ENCODE data around the gene RAB3C. TPM values are rescaled to one million over a fixed set of nuclear protein-coding genes. Genes with fewer than 3 reads are reported as not detected.

The RAB3C gene
- total RNA-seq, 1 donor from 2014 or later: not detected

- no peak overlapping the region for H3K4me3 ChIP-seq (ENCODE audit: low read depth, low read length)
- no peak for FAIRE-seq
These were observed 227.2 kb downstream of the RAB3C start for GRCh38 chr5:58810086-58810485.

GRCh38 chr5:58813855-58814254, 231.0 kb downstream of the RAB3C start:
- DNase-seq (ENCODE audit: low read depth): no peak
- no peak for TF ChIP-seq CTCF (IDR thresholded peaks at IDR 0.05; ENCODE audit: insufficient read depth, low read length, severe bottlenecking)
- no peak overlapping the region for H3K4me3 ChIP-seq (ENCODE audit: low read depth, low read length)
- peaks cover 2% of the 10 kb centered on the region for H3K27me3 ChIP-seq (ENCODE audit: control insufficient read depth, insufficient read depth, low read length)
- FAIRE-seq: no peak
- H3K36me3 ChIP-seq (ENCODE audit: control insufficient read depth, insufficient read depth, low read length): no peaks in the 10 kb centered on the region

More at GRCh38 chr5:58810086-58810485, 227.2 kb downstream of the RAB3C start:
- no peak for DNase-seq (ENCODE audit: low read depth)
- TF ChIP-seq CTCF (IDR thresholded peaks at IDR 0.05; ENCODE audit: insufficient read depth, low read length, severe bottlenecking): no peak
- Histone ChIP-seq H3K27me3 (ENCODE audit: control insufficient read depth, insufficient read depth, low read length) (peaks cover 2% of the 10 kb centered on the region), H3K36me3 (ENCODE audit: control insufficient read depth, insufficient read depth, low read length) (no peaks in the 10 kb centered on the region)

- Histone ChIP-seq H3K27me3 (ENCODE audit: control insufficient read depth, insufficient read depth, low read length) (no peaks in the 10 kb centered on the region), H3K36me3 (ENCODE audit: control insufficient read depth, insufficient read depth, low read length) (no peaks in the 10 kb centered on the region), H3K4me3 (ENCODE audit: low read depth, low read length) (no peak overlapping the region)
- DNase-seq (ENCODE audit: low read depth): no peak
- TF ChIP-seq CTCF (IDR thresholded peaks at IDR 0.05; ENCODE audit: insufficient read depth, low read length, severe bottlenecking): no peak
- FAIRE-seq: no peak
These were observed 233.4 kb downstream of the RAB3C start for GRCh38 chr5:58816181-58816731.

GRCh38 chr5:58818465-58818864, 235.6 kb downstream of the RAB3C start:
- Histone ChIP-seq H3K36me3 (ENCODE audit: control insufficient read depth, insufficient read depth, low read length) (no peaks in the 10 kb centered on the region), H3K27me3 (ENCODE audit: control insufficient read depth, insufficient read depth, low read length) (no peaks in the 10 kb centered on the region), H3K4me3 (ENCODE audit: low read depth, low read length) (no peak overlapping the region)
- TF ChIP-seq CTCF (IDR thresholded peaks at IDR 0.05; ENCODE audit: insufficient read depth, low read length, severe bottlenecking): no peak
- no peak for FAIRE-seq
- no peak for DNase-seq (ENCODE audit: low read depth)

GRCh38 chr5:58825441-58825840, 242.6 kb downstream of the RAB3C start:
- DNase-seq (ENCODE audit: low read depth): no peak
- H3K27me3 ChIP-seq (ENCODE audit: control insufficient read depth, insufficient read depth, low read length): no peaks in the 10 kb centered on the region
- H3K4me3 ChIP-seq (ENCODE audit: low read depth, low read length): no peak overlapping the region
- TF ChIP-seq CTCF (IDR thresholded peaks at IDR 0.05; ENCODE audit: insufficient read depth, low read length, severe bottlenecking): no peak
- no peak for FAIRE-seq
- no peaks in the 10 kb centered on the region for H3K36me3 ChIP-seq (ENCODE audit: control insufficient read depth, insufficient read depth, low read length)

GRCh38 chr5:58825899-58826298, 243.0 kb downstream of the RAB3C start:
- FAIRE-seq (no peak), DNase-seq (ENCODE audit: low read depth) (no peak)
- no peak overlapping the region for H3K4me3 ChIP-seq (ENCODE audit: low read depth, low read length)
- H3K36me3 ChIP-seq (ENCODE audit: control insufficient read depth, insufficient read depth, low read length): no peaks in the 10 kb centered on the region
- no peak for TF ChIP-seq CTCF (IDR thresholded peaks at IDR 0.05; ENCODE audit: insufficient read depth, low read length, severe bottlenecking)
- H3K27me3 ChIP-seq (ENCODE audit: control insufficient read depth, insufficient read depth, low read length): peaks cover 1% of the 10 kb centered on the region
